Bronchial epithelial cell (primary cell): Measurements from ENCODE around the gene SAP30BP. TPM values are rescaled to one million over a fixed set of nuclear protein-coding genes. Genes with fewer than 3 reads are reported as not detected.

ENCODE experiments used
- DNase-seq: peaks from one replicate; pipeline ENCODE4 v3.0.0-alpha.2; 2010; ENCODE audit warnings: low read depth
- FAIRE-seq: peaks from 2 replicates; lab custom pipeline; 2011; peaks lifted over from hg19 to GRCh38; lab: Jason Lieb, UNC
- H3K27me3 ChIP-seq: 2 replicates; pipeline ENCODE4 v1.5.1; 2011; ENCODE audit warnings: low read length; ENCODE audit not compliant: control insufficient read depth, insufficient read depth
- H3K36me3 ChIP-seq: 2 replicates; pipeline ENCODE4 v1.5.1; 2011; ENCODE audit warnings: low read length; ENCODE audit not compliant: control insufficient read depth, insufficient read depth
- H3K4me3 ChIP-seq: 2 replicates; pipeline ENCODE4 v1.5.1; 2011; ENCODE audit warnings: mild to moderate bottlenecking, low read depth, low read length, control low read depth
- CTCF ChIP-seq: IDR thresholded peaks from 2 replicates; pipeline ENCODE4 v1.5.1; 2011; ENCODE audit warnings: mild to moderate bottlenecking, moderate library complexity, low read length, control low read depth, inconsistent platforms; ENCODE audit not compliant: insufficient read depth, severe bottlenecking
- total RNA-seq: library from RNA; depleted of rRNA; stranded (reverse); fragments of >200 nt; gene quantifications from 2 replicates; pipeline ENCODE4 v1.2.1, GENCODE V29; 2014

Gene SAP30BP
- total RNA-seq, 1 donor from 2014 or later: 58.4 TPM

GRCh38 chr17:75731086-75731715 lies 64.1 kb downstream of the SAP30BP start:
- TF ChIP-seq CTCF: no peak
- DNase-seq (no peak), FAIRE-seq (no peak)
- Histone ChIP-seq H3K36me3 (peaks cover 65% of the 10 kb centered on the region), H3K27me3 (no peaks in the 10 kb centered on the region), H3K4me3 (no peak overlapping the region)

GRCh38 chr17:75731716-75732498 lies 64.8 kb downstream of the SAP30BP start:
- peaks cover 70% of the 10 kb centered on the region for H3K36me3 ChIP-seq
- DNase-seq (no peak), FAIRE-seq (no peak)
- TF ChIP-seq CTCF: no peak
- H3K27me3 ChIP-seq: no peaks in the 10 kb centered on the region
- H3K4me3 ChIP-seq: no peak overlapping the region

GRCh38 chr17:75733471-75733870 lies 66.3 kb downstream of the SAP30BP start:
- H3K4me3 ChIP-seq: no peak overlapping the region
- no peak for TF ChIP-seq CTCF
- DNase-seq: no peak
- H3K27me3 ChIP-seq: no peaks in the 10 kb centered on the region
- FAIRE-seq: no peak
- peaks cover 69% of the 10 kb centered on the region for H3K36me3 ChIP-seq

GRCh38 chr17:75734674-75735294 lies 67.6 kb downstream of the SAP30BP start:
- FAIRE-seq (no peak), DNase-seq (no peak)
- H3K36me3 ChIP-seq: peaks cover 70% of the 10 kb centered on the region
- H3K27me3 ChIP-seq: no peaks in the 10 kb centered on the region
- no peak for TF ChIP-seq CTCF
- H3K4me3 ChIP-seq: no peak overlapping the region

GRCh38 chr17:75736173-75736835 lies 69.2 kb downstream of the SAP30BP start:
- no peak for DNase-seq
- TF ChIP-seq CTCF: no peak
- Histone ChIP-seq H3K36me3 (peaks cover 73% of the 10 kb centered on the region), H3K4me3 (no peak overlapping the region), H3K27me3 (no peaks in the 10 kb centered on the region)
- FAIRE-seq: no peak
